Stimulated activated CD4-positive, alpha-beta T cell treated with anti-CD3 and anti-CD28 coated beads, TNF-alpha, amount 100 ng/mL, for 4 hours (primary cell): ENCODE measurements around the gene TMEM208.

Experiments used
- DNase-seq, 3 experiments: peaks; one replicate each; pipeline ENCODE4 v3.0.0-alpha.2; 2020; ENCODE audit warnings: low read depth in 3 of 3

TMEM208 gene

GRCh38 chr16:67209565-67209964, 17.4 kb upstream of the TMEM208 start:
- no peak for DNase-seq

GRCh38 chr16:67210069-67210937, 16.6 kb upstream of the TMEM208 start:
- DNase-seq, result no peak

GRCh38 chr16:67211674-67212073, 15.3 kb upstream of the TMEM208 start:
- no peak for DNase-seq

GRCh38 chr16:67212766-67213165, 14.2 kb upstream of the TMEM208 start:
- no peak for DNase-seq

GRCh38 chr16:67213197-67214019, 13.5 kb upstream of the TMEM208 start:
- no peak for DNase-seq

- no peak for DNase-seq
Measured at GRCh38 chr16:67215706-67216105, 11.2 kb upstream of the TMEM208 start.

- DNase-seq, result no peak
Measured at GRCh38 chr16:67216612-67217490, 10.1 kb upstream of the TMEM208 start.

GRCh38 chr16:67223992-67224391, 2.9 kb upstream of the TMEM208 start:
- DNase-seq, result no peak

- no peak for DNase-seq
Measured at GRCh38 chr16:67226295-67226803, 581 bp upstream of the TMEM208 start.

GRCh38 chr16:67227567-67227921, 614 bp downstream of the TMEM208 start:
- no peak for DNase-seq

- DNase-seq, result no peak
Measured at GRCh38 chr16:67228034-67228785, 1.3 kb downstream of the TMEM208 start.

- DNase-seq, result no peak
Measured at GRCh38 chr16:67228905-67229304, 2.0 kb downstream of the TMEM208 start.

- DNase-seq, result no peak
Measured at GRCh38 chr16:67229906-67230808, 3.2 kb downstream of the TMEM208 start.

- no peak for DNase-seq
Measured at GRCh38 chr16:67230809-67231660, 4.1 kb downstream of the TMEM208 start.

- DNase-seq, result no peak
Measured at GRCh38 chr16:67233596-67233995, 6.7 kb downstream of the TMEM208 start.

GRCh38 chr16:67234180-67234597, 7.3 kb downstream of the TMEM208 start:
- no peak for DNase-seq

GRCh38 chr16:67235816-67236562, 9.1 kb downstream of the TMEM208 start:
- peak in 1 of 3 experiments; percentile 29 for DNase-seq
